Measurements from ENCODE around the gene CBX1. TPM values are rescaled to one million over a fixed set of nuclear protein-coding genes. Genes with fewer than 3 reads are reported as not detected.
"Not testable (repeated sequence)": the region's sequence is repeated elsewhere in the genome, so short reads cannot be mapped to it uniquely, and the experiment has no call there.

Gene CBX1
- total RNA-seq, 2 experiments from 2014 or later, result 52.3 to 53.0 TPM

DNA sequence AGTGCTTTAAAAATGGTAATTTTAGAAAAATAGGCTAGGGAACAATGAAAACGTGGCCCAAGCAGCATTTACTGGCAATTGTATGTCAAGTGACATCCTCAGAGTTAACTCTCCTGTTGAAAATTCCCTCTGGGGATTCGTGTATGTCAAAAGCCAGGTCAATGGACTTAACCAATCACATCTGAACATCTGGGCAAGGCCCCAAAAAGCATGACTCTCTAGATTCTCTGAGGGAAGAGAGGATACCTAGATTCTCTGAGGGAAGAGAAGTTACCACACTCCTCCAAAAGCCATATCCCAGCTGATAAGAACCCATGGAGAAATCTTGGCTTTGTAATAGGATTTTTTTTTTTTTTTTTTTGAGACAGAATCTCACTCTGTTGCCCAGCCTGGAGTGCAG lies 29.6 kb downstream of the CBX1 start:
- ChIA-PET POLR2A (interaction anchor here (0.7 kb wide), 1 partner anchor 43 kb away, joined by 3 read pairs; no protein-coding TSS in a partner anchor), CTCF (interaction anchor here (1.1 to 20.3 kb wide), 4 partner anchors 9 to 43 kb away, joined by 6 to 283 read pairs (median 97); no protein-coding TSS in a partner anchor)
- no peak overlapping the region for H3K4me3 Mint-ChIP-seq
- H3K36me3 Mint-ChIP-seq (ENCODE audit: low read depth), result peaks cover 22% of the 10 kb centered on the region
- no peak for TF ChIP-seq CTCF (IDR thresholded peaks at IDR 0.05)
- ATAC-seq (no peak), DNase-seq (no peak)
- no peaks in the 10 kb centered on the region for H3K4me1 Mint-ChIP-seq (ENCODE audit: low read depth)
- intact Hi-C loops (cut with micrococcal nuclease), result no loop called here
- no peaks in the 10 kb centered on the region for H3K9me3 Mint-ChIP-seq
- H3K27ac Mint-ChIP-seq, result no peak overlapping the region
- no peaks in the 10 kb centered on the region for H3K27me3 Mint-ChIP-seq

DNA sequence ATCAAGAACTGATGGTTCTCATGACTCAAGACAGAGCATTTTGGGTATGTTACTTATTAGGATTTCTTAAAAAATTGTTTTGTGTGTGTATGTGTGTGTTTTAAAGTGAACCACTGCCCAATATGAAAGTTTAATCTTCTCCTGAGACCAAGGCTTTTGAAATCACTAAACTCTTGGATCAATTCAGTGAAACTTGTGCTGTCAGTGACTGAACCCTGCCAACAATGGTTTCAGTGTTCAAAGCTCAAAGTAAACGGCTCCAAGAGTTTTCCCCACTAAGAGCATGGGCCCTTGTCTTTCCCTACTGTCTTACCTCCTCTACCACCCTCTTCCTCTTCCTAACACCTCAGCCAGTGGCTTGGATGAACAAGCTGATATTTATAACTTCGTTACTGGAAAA lies 31.1 kb downstream of the CBX1 start:
- Mint-ChIP-seq H3K9me3 (no peaks in the 10 kb centered on the region), H3K36me3 (ENCODE audit: low read depth) (peaks cover 26% of the 10 kb centered on the region), H3K27ac (no peak overlapping the region), H3K4me3 (no peak overlapping the region), H3K27me3 (no peaks in the 10 kb centered on the region), H3K4me1 (ENCODE audit: low read depth) (no peaks in the 10 kb centered on the region)
- DNase-seq (no peak), ATAC-seq (no peak)
- ChIA-PET POLR2A (interaction anchor here (5.2 kb wide), 1 partner anchor 22 kb away, joined by 20 read pairs; the partner anchor contains the start of gene NFE2L1), CTCF (interaction anchor here (0.9 to 20.3 kb wide), 3 partner anchors 6 to 100 kb away, joined by 3 to 283 read pairs (median 186); no protein-coding TSS in a partner anchor)
- intact Hi-C loops (cut with micrococcal nuclease), result no loop called here
- TF ChIP-seq CTCF (IDR thresholded peaks at IDR 0.05), result no peak

- Mint-ChIP-seq H3K9me3 (no peaks in the 10 kb centered on the region), H3K4me3 (no peak overlapping the region), H3K4me1 (ENCODE audit: low read depth) (no peaks in the 10 kb centered on the region), H3K27ac (no peak overlapping the region), H3K27me3 (no peaks in the 10 kb centered on the region), H3K36me3 (ENCODE audit: low read depth) (peaks cover 28% of the 10 kb centered on the region)
- TF ChIP-seq CTCF (IDR thresholded peaks at IDR 0.05), result peak; percentile 49
- ATAC-seq (peak; percentile 61), DNase-seq (peak; percentile 38)
- POLR2A ChIA-PET, result interaction anchor here (0.7 to 5.2 kb wide), 7 partner anchors 8 to 41 kb away, joined by 3 to 20 read pairs (median 5); partner anchors contain the start of gene NFE2L1
- intact Hi-C loops (cut with micrococcal nuclease), result no loop called here
- CTCF ChIA-PET, result interaction anchor here (0.8 to 20.3 kb wide), 16 partner anchors 8 to 240 kb away, joined by 3 to 283 read pairs (median 4); partner anchors contain the start of gene SNX11
Observed at GRCh38 chr17:48068491-48068961, 32.8 kb downstream of the CBX1 start.

- H3K4me3 Mint-ChIP-seq; H3K27me3 Mint-ChIP-seq; intact Hi-C loops (cut with micrococcal nuclease); ATAC-seq; H3K27ac Mint-ChIP-seq; H3K9me3 Mint-ChIP-seq; H3K4me1 Mint-ChIP-seq (ENCODE audit: low read depth); DNase-seq: not testable (repeated sequence)
- ChIA-PET CTCF (interaction anchor here (0.8 to 20.3 kb wide), 14 partner anchors 9 to 63 kb away, joined by 3 to 283 read pairs (median 4); partner anchors contain the start of genes CBX1 and SNX11), POLR2A (interaction anchor here (0.7 to 5.2 kb wide), 6 partner anchors 10 to 41 kb away, joined by 3 to 20 read pairs (median 6); partner anchors contain the start of gene NFE2L1)
- peaks cover 26% of the 10 kb centered on the region for H3K36me3 Mint-ChIP-seq (ENCODE audit: low read depth)
Observed at GRCh38 chr17:48067808-48068207, 33.5 kb downstream of the CBX1 start.

GRCh38 chr17:48067245-48067644 lies 34.0 kb downstream of the CBX1 start:
- Mint-ChIP-seq H3K4me3 (no peak overlapping the region), H3K27ac (no peak overlapping the region), H3K36me3 (ENCODE audit: low read depth) (peaks cover 29% of the 10 kb centered on the region), H3K9me3 (no peaks in the 10 kb centered on the region), H3K4me1 (ENCODE audit: low read depth) (no peaks in the 10 kb centered on the region), H3K27me3 (no peaks in the 10 kb centered on the region)
- no peak for TF ChIP-seq CTCF (IDR thresholded peaks at IDR 0.05)
- ATAC-seq (no peak), DNase-seq (no peak)
- CTCF ChIA-PET, result interaction anchor here (1.4 to 20.3 kb wide), 5 partner anchors 9 to 41 kb away, joined by 4 to 283 read pairs (median 9); partner anchors contain the start of genes CBX1 and SNX11
- intact Hi-C loops (cut with micrococcal nuclease), result no loop called here
- POLR2A ChIA-PET, result interaction anchor here (1.8 to 5.2 kb wide), 3 partner anchors 9 to 19 kb away, joined by 9 to 20 read pairs (median 15); partner anchors contain the start of gene NFE2L1

Measured in activated CD8-positive, alpha-beta T cell treated with anti-CD3 and anti-CD28 coated beads for 36 hours (primary cell).